HG03469 (cell line): Measurements from ENCODE around the gene OBSCN.

Source experiments
- ATAC-seq: cut with Tn5 transposase; IDR thresholded peaks from one replicate; pipeline ENCODE4 v1.9.1; 2021; ENCODE audit warnings: mild to moderate bottlenecking, moderate library complexity, moderate number of reproducible peaks; ENCODE audit not compliant: unreplicated experiment

The OBSCN gene

DNA sequence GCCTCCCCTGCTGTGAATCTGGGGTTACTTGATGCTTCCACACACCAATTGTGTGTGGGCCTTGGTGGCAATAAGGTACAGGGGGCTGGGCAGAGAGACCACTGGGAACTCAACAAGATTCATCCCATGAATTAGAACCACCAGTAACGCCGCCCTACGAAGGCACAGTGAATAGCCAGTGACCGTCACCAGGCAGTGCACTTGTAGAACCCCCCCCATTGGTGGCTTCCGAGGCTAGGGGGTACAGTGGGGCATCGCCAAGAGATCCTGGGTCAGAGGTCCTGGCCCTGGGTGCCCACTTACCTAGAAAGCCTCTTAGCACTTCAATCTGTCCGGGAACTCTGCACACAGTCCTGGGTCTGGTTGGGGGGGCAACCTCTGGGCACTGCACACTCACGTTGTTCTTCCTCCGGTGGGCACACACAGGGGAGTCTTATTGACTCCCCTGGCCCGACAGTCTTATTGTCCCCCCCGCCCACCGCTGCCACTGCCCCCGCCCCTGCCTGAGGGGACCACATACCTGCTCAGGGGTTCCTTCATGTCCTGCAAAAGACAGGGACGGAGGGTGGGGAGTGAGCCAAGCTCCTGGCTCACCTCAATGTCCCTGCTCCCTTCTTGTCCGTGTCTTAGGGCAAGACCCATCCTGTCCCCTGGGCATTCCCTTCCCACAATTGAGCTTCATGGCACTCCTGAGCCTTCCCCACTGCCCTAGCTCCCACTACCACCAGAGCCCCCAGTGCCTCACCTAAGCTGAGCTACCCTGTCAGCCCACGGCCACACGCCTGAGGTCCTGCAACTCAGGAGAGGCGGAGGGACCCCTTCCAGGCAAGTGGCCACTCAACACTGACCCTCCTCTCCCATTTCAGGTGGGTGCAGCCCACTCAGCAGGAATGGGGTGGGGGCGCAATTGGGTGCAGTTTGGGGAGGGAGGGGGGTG, 201.3 kb downstream of the OBSCN start:
- no peak for ATAC-seq

GRCh38 chr1:228410015-228410414, 202.2 kb downstream of the OBSCN start:
- no peak for ATAC-seq

GRCh38 chr1:228410671-228411070, 202.8 kb downstream of the OBSCN start:
- no peak for ATAC-seq

- no peak for ATAC-seq
Measured at GRCh38 chr1:228411121-228411520, 203.3 kb downstream of the OBSCN start.

GRCh38 chr1:228411548-228412430, 203.9 kb downstream of the OBSCN start:
- ATAC-seq = no peak

DNA sequence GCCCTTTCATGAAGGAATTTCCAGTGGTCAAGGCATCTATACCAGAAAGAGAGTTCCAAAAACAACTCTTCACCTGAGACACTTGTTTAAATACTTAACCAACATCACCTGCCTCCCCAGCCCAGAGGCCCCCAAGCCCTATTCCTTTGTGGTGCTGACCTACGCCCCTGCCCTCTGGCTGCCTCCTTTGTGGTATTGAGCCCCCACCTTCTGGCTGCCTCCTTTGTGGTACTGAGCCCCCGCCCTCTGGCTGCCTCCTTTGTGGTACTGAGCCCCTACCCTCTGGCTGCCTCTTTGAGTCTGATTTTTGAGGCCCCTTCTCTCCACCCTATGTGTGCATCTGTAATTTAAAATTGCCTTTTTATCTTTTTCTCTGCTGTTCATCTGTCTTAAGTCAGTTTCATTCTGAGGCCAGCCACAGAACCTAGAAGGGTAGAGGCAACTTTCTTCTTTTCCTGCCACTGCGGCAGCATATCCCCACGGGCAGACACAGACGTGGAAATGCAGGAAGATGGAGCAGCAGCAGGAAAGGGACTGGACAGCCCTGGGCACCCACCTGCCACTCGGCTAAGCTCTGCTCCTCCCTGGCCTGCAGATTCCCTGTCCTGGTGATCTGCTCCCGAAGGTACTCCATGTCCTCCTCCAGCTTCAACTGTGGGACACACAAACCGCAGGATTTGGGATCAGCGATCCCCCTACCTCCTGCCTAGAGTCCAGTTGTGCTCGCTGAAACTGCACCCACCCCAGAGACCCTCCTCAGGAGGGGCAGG, 205.6 kb downstream of the OBSCN start:
- no peak for ATAC-seq

DNA sequence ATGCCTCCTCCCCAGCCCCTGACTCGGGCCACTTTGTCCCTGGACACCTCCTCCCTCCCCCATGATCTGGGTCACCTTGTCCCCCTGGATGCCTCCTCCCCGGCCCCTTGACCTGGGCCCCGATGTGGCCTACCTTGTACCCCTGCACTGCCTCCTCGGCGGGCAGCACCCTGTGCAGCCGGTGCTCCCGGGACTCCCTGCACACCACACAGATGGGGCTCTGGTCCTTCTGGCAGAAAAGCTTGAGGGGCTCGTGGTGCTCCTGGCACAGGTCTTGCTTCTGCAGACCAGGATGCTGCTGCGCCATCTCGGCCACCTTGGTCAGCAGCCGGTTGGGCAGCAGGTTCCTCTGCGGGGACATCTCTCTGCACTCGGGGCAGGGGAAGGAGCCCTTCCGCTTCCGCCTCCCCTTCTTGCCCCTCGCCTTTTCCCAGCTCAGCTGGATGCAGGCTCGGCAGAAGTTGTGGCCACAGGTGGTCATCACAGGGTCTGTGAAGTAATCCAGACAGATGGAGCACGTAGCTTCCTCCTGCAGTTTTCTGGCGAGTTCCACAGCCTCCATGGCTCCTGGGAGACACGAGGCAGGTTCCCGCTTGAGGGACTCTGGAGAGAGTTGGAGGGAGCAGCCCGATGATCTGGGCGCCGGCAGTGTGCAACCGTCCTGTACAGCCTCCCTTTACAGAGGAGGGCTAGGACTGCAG, 206.8 kb downstream of the OBSCN start:
- no peak for ATAC-seq

DNA sequence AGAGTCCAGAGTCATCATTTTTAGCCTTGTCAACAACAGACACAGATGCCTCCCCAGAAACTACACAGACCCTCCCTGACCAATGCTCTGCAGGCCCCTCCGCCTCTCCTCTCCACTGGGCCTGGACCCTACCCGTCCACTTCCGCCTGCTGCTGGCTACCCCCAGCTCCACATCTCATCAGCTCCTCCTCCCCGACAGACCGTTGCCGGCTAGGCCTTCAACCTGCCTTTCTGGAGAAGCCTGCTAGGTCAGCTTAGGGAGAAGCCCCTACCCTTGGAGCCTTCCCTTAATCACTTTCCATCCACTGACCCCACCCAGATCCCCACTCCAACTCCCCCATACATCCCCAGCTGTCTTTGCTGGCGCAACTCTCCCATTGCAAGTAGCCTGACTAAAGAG, 207.4 kb downstream of the OBSCN start:
- no peak for ATAC-seq

- ATAC-seq = no peak
Measured at GRCh38 chr1:228415853-228416216, 208.0 kb downstream of the OBSCN start.

DNA sequence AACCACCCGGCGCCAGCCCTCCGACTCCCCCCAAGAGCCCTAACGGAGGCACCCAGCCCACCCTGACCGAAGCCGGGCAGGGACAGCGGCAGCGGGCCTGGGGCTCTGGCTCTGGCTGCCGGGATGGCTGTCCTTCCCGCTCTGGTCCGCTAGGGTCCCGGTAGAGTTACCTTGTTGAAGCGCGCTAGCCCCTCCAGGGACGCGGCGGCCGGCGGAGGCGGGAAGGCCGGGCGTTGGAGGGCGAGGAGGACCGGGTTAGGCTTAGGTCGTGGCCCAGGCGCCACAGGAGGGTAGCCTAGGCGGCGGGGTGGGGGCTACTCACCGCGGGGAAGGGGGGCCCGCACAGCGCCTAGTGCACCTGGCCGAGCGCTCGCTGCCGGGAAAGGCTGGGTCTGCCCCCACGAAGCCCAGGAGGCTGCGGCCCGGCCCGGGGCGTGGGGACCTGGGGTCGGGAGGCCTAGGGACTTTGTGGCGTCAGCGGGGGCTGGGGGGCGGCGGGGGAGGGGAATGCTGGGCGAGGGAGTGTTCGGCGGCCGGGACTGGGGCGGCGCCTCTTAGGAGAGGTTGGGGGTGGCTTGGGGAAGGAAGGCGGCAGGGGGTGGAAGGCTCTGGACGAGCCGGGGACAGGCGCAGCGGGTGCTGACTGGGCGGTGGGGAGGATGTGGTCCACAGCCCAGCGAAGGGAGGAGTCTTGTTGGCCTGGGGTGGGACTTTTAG, 208.5 kb downstream of the OBSCN start, which contains the start of gene TRIM17:
TSS of gene TRIM17 (minus strand) at position 645 of the 717 bp plus-strand sequence. CDS start 1,789 bp downstream, outside the sequence.
- no peak for ATAC-seq

GRCh38 chr1:228417061-228417460, 209.2 kb downstream of the OBSCN start:
- ATAC-seq = no peak

GRCh38 chr1:228417483-228418203, 209.8 kb downstream of the OBSCN start:
- no peak for ATAC-seq

- no peak for ATAC-seq
Measured at GRCh38 chr1:228420968-228421826, 213.4 kb downstream of the OBSCN start.

DNA sequence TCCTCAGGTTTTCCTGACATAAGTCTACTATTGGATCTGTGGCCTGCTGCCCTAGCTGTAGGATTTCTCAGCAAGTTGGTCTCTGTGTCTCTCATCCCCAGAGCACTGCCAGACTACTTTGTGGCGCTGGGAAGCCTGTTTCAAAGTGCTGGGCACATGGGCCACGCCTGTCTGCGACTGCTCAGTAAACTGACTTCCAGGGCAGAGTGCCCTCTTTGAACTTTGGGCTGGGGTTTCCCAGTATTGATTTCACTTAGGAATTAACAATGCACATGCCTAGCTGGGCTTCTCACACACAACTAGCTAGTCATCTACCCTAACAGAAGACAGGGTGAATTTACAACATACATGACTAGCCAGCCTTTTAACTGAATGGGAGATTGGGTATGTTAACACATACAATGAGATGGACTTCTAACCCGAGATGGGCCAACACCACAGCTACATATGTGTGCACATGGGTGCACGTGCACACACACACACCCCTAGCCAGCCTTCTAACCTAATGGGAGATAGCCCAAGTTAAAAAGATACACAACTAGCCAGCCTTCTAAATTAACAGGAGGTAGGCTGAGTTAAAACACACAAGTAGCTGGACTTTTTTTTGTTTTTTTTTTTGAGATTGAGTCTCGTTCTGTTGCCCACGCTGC, 215.7 kb downstream of the OBSCN start:
- ATAC-seq = no peak

DNA sequence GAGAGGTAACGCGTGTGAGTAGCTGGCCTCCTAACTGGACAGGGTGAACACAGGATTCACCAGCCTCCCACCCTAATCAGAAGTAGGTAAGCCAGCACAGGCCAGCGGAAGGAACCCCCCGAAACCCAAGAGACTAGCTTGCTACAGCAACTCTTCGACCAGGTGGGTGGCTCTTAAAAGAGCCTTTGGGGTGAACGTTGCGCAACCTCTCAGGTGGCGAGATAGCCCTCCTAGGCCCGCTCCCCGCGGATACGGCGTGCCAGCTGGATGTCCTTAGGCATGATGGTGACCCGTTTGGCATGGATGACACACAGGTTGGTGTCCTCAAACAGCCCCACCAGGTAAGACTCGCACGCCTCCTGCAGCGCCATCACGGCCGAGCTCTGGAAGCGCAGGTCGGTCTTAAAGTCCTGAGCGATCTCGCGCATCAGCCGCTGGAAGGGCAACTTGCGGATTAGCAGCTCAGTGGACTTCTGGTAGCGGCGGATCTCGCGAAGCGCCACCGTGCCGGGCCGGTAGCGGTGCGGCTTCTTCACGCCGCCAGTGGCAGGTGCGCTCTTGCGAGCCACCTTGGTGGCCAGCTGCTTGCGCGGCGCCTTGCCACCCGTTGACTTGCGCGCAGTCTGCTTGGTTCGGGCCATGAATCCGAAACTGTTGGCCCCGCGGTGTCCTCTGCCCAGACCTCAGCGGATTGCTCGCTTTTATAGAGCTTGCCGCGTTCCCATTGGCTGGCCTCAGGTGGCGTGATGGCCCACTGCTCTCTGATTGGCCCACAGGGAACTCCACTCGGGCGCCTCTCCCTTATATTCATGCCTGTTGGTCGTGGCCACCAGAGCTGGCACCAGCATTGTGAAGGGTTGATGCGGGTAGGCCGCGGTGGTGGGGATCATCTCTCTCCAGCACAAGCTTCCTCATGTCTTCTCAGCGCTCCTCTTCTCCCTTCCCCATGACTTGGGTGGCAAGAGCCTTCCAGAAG, 217.1 kb downstream of the OBSCN start:
- ATAC-seq = no peak

DNA sequence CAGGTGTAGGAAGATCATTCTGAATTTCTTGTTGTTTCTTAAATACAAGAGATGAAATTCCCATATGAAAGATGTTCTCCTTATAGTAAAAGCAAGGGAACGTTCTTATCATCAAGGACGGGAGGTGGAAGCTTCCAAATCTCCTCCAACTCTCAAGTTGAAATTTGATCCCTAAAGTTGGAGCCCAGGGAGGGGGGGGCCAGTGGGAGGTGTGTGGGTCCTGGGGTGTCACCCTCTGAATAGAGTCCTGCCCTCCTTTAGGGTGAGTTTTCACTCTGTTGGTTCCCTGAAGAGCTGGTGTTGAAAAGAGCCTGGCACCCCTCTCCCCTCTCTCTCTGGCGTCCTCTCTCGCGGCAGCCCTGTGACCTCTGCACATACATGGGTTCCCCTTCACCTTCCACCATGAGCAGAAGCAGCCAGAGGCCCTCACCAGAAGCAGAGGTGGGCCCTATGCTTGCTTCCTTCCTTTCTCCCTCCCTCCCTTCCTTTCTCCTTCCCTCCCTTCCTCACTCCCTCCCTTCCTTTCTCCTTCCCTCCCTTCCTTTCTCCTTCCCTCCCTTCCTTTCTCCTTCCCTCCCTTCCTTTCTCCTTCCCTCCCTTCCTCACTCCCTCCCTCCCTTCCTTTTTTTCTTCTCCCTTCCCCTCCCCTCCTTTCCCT, 218.8 kb downstream of the OBSCN start:
- ATAC-seq = no peak
